ENCODE results near the gene ZNF462.

DNA sequence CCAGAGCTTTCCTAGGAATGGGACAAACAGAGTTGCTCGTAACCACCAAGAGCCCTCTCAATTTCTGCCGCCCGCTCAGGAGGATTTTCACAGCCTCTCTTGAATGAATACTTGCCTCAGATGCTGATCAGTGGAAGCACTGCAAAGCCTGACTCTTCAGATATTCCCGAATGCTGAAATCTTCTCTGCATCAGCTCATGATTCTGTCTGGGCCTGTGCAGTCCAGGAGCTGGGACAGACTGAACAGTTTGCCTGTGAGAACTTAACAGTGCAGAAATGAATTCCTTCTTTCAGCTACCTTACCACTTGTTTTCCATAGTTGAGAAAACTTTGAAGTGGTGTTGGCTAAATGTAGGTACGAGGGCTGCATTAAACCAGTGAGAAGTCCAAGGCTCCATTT, 17.1 kb downstream of the ZNF462 start:
- no peak for TF ChIP-seq CTCF (IDR thresholded peaks at IDR 0.05)
- no peak for TF ChIP-seq POLR2A (IDR thresholded peaks at IDR 0.05)
